ENCODE measurements around the gene MEX3A. TPM values are rescaled to one million over a fixed set of nuclear protein-coding genes. Genes with fewer than 3 reads are reported as not detected.

MEX3A gene
- total RNA-seq, 1 experiment from 2014 or later, result 90.0 TPM

DNA sequence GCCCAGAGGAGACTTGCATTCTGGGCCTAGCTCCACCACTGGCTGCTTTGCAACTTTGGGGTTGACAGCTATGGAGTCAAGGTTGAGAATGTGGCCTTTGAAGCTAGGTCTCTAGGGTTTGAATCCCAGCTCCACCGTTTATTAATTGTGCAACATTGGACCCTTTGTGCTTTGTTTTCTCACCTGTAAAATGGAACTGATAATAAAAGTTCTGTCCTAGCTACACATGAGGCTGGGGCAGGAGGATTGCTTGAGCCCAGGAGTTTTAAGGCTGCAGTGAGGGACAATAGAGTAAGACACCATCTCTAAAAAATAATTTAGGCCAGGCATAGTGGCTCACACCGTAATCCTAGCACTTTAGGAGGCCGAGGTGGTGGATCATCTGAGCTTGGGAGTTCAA, 17.0 kb upstream of the MEX3A start:
- H3K9me3 ChIP-seq (ENCODE audit: low read depth, low read length, poor library complexity, severe bottlenecking), result no peaks in the 10 kb centered on the region
- BruUV-seq (replicated peaks), result no TSS peak
- H3K36me3 ChIP-seq (ENCODE audit: insufficient read depth, low read length, poor library complexity, severe bottlenecking), result no peaks in the 10 kb centered on the region
- no peak for DNase-seq (ENCODE audit: low spot score)
- H3K27me3 ChIP-seq (replicated peaks; ENCODE audit: insufficient read depth, low read depth, low read length, poor library complexity), result no peaks in the 10 kb centered on the region
- peaks cover 36% of the 10 kb centered on the region for H3K4me1 ChIP-seq (ENCODE audit: insufficient read depth, low read length, poor library complexity, severe bottlenecking)
- intact Hi-C loops (cut with micrococcal nuclease; ENCODE audit: unreplicated experiment), result no loop called here
- no peak overlapping the region for H3K27ac ChIP-seq (ENCODE audit: low read depth, low read length, poor library complexity, severe bottlenecking)
- ChIA-PET POLR2A (ENCODE audit: low non-redundant PET) (no interaction called here), CTCF (interaction anchor here (0.5 to 2.1 kb wide), 2 partner anchors 31 to 34 kb away, joined by 4 to 12 read pairs; no protein-coding TSS in a partner anchor)
- TF ChIP-seq EZH2 (IDR thresholded peaks at IDR 0.05; ENCODE audit: borderline replicate concordance, low read depth, low read length, poor library complexity, severe bottlenecking), result no peak
- TF ChIP-seq, protein P1, sequence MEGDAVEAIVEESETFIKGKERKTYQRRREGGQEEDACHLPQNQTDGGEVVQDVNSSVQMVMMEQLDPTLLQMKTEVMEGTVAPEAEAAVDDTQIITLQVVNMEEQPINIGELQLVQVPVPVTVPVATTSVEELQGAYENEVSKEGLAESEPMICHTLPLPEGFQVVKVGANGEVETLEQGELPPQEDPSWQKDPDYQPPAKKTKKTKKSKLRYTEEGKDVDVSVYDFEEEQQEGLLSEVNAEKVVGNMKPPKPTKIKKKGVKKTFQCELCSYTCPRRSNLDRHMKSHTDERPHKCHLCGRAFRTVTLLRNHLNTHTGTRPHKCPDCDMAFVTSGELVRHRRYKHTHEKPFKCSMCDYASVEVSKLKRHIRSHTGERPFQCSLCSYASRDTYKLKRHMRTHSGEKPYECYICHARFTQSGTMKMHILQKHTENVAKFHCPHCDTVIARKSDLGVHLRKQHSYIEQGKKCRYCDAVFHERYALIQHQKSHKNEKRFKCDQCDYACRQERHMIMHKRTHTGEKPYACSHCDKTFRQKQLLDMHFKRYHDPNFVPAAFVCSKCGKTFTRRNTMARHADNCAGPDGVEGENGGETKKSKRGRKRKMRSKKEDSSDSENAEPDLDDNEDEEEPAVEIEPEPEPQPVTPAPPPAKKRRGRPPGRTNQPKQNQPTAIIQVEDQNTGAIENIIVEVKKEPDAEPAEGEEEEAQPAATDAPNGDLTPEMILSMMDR (conservative IDR thresholded peaks at IDR 0.05; ENCODE audit: low read depth, low read length), result no peak
- H3K4me3 ChIP-seq (ENCODE audit: low read depth, low read length, poor library complexity, severe bottlenecking), result no peak overlapping the region

GRCh38 chr1:156098784-156099183, 16.5 kb upstream of the MEX3A start:
- ChIA-PET POLR2A (ENCODE audit: low non-redundant PET) (no interaction called here), CTCF (interaction anchor here (2.1 kb wide), 1 partner anchor 31 kb away, joined by 12 read pairs; no protein-coding TSS in a partner anchor)
- BruUV-seq (replicated peaks), result no TSS peak
- Histone ChIP-seq H3K36me3 (ENCODE audit: insufficient read depth, low read length, poor library complexity, severe bottlenecking) (no peaks in the 10 kb centered on the region), H3K9me3 (ENCODE audit: low read depth, low read length, poor library complexity, severe bottlenecking) (no peaks in the 10 kb centered on the region), H3K4me1 (ENCODE audit: insufficient read depth, low read length, poor library complexity, severe bottlenecking) (peaks cover 31% of the 10 kb centered on the region), H3K27ac (ENCODE audit: low read depth, low read length, poor library complexity, severe bottlenecking) (no peak overlapping the region), H3K4me3 (ENCODE audit: low read depth, low read length, poor library complexity, severe bottlenecking) (no peak overlapping the region), H3K27me3 (replicated peaks; ENCODE audit: insufficient read depth, low read depth, low read length, poor library complexity) (no peaks in the 10 kb centered on the region)
- TF ChIP-seq EZH2 (IDR thresholded peaks at IDR 0.05; ENCODE audit: borderline replicate concordance, low read depth, low read length, poor library complexity, severe bottlenecking), result no peak
- TF ChIP-seq, protein P1 (conservative IDR thresholded peaks at IDR 0.05; ENCODE audit: low read depth, low read length), result no peak
- intact Hi-C loops (cut with micrococcal nuclease; ENCODE audit: unreplicated experiment), result no loop called here
- DNase-seq (ENCODE audit: low spot score), result no peak

GRCh38 chr1:156097499-156098178, 15.4 kb upstream of the MEX3A start:
- TF ChIP-seq, protein P1 (conservative IDR thresholded peaks at IDR 0.05; ENCODE audit: low read depth, low read length), result no peak
- TF ChIP-seq EZH2 (IDR thresholded peaks at IDR 0.05; ENCODE audit: borderline replicate concordance, low read depth, low read length, poor library complexity, severe bottlenecking), result no peak
- no peaks in the 10 kb centered on the region for H3K36me3 ChIP-seq (ENCODE audit: insufficient read depth, low read length, poor library complexity, severe bottlenecking)
- POLR2A ChIA-PET (ENCODE audit: low non-redundant PET), result no interaction called here
- intact Hi-C loops (cut with micrococcal nuclease; ENCODE audit: unreplicated experiment), result no loop called here
- no peak for DNase-seq (ENCODE audit: low spot score)
- CTCF ChIA-PET, result interaction anchor here (0.5 to 3.2 kb wide), 4 partner anchors 16 to 31 kb away, joined by 3 to 56 read pairs (median 4); no protein-coding TSS in a partner anchor
- H3K27ac ChIP-seq (ENCODE audit: low read depth, low read length, poor library complexity, severe bottlenecking), result no peak overlapping the region
- H3K27me3 ChIP-seq (replicated peaks; ENCODE audit: insufficient read depth, low read depth, low read length, poor library complexity), result no peaks in the 10 kb centered on the region
- no peak overlapping the region for H3K4me3 ChIP-seq (ENCODE audit: low read depth, low read length, poor library complexity, severe bottlenecking)
- no peaks in the 10 kb centered on the region for H3K9me3 ChIP-seq (ENCODE audit: low read depth, low read length, poor library complexity, severe bottlenecking)
- no TSS peak for BruUV-seq (replicated peaks)
- peaks cover 20% of the 10 kb centered on the region for H3K4me1 ChIP-seq (ENCODE audit: insufficient read depth, low read length, poor library complexity, severe bottlenecking)
